Smooth muscle cell (in vitro differentiated cells): ENCODE data around the gene LSP1. TPM values are rescaled to one million over a fixed set of nuclear protein-coding genes. Genes with fewer than 3 reads are reported as not detected.

Experiments used
- DNase-seq: peaks from one replicate; lab custom pipeline; 2025; ENCODE audit not compliant: unreplicated experiment; lab: John Stamatoyannopoulos, UW
- H2AFZ ChIP-seq: fragments of 200-600 bp; sonication (generic); 2 replicates; pipeline ENCODE4 v1.6.0; 2016; ENCODE audit warnings: antibody characterized with exemption, low read depth, mild to moderate bottlenecking
- H3F3A ChIP-seq: fragments of 200-600 bp; sonication (generic); 2 replicates; pipeline ENCODE4 v1.6.0; 2017; ENCODE audit warnings: antibody characterized with exemption, low read depth
- H3K27ac ChIP-seq: fragments of 200-600 bp; sonication (generic); 2 replicates; pipeline ENCODE4 v1.5.1; 2016; ENCODE audit warnings: low read depth, mild to moderate bottlenecking
- H3K27me3 ChIP-seq: fragments of 200-600 bp; sonication (generic); 2 replicates; pipeline ENCODE4 v1.6.1; 2016; ENCODE audit warnings: low read depth, mild to moderate bottlenecking
- H3K36me3 ChIP-seq: fragments of 200-600 bp; sonication (generic); 2 replicates; pipeline ENCODE4 v1.5.1; 2016; ENCODE audit warnings: low read depth
- H3K4me1 ChIP-seq: fragments of 200-600 bp; sonication (generic); 2 replicates; pipeline ENCODE4 v1.5.1; 2016; ENCODE audit warnings: low read depth
- H3K4me2 ChIP-seq: fragments of 200-600 bp; sonication (generic); 2 replicates; pipeline ENCODE4 v1.6.0; 2016; ENCODE audit warnings: mild to moderate bottlenecking
- H3K4me3 ChIP-seq: fragments of 200-600 bp; sonication (generic); 2 replicates; pipeline ENCODE4 v1.5.1; 2016; ENCODE audit warnings: mild to moderate bottlenecking
- H3K79me2 ChIP-seq: fragments of 200-600 bp; sonication (generic); 2 replicates; pipeline ENCODE4 v1.6.0; 2016; ENCODE audit warnings: low read depth, mild to moderate bottlenecking
- H3K9ac ChIP-seq: fragments of 200-600 bp; sonication (generic); 2 replicates; pipeline ENCODE4 v1.6.0; 2016; ENCODE audit warnings: low read depth
- H3K9me3 ChIP-seq: fragments of 200-600 bp; sonication (generic); replicated peaks from 2 replicates; pipeline ENCODE4 v1.5.1; 2016; ENCODE audit warnings: low read depth
- H4K20me1 ChIP-seq: fragments of 200-600 bp; sonication (generic); 2 replicates; pipeline ENCODE4 v1.6.0; 2016; ENCODE audit warnings: low read depth
- WGBS: methylation state at CpG from one replicate; pipeline ENCODE4 v1.1.7; 2016; ENCODE audit warnings: low lambda C conversion rate; 5-methylcytosine and 5-hydroxymethylcytosine counted together
- polyA plus RNA-seq: library from polyadenylated mRNA; unstranded; fragments of >200 nt; fragmentation: Nextera tagmentation; extraction: Ambion mirVana; gene quantifications from 2 replicates; pipeline ENCODE4 v1.2.1, GENCODE V29; 2016
- total RNA-seq: library from RNA; depleted of rRNA; stranded (reverse); fragments of >200 nt; gene quantifications from 2 replicates; pipeline ENCODE4 v1.2.3, GENCODE V29; 2014
- TF ChIP-seq, protein P1 (sequence below): fragments of 200-600 bp; sonication (generic); IDR thresholded peaks from 2 replicates; pipeline ENCODE4 v1.5.1; 2017; ENCODE audit warnings: borderline replicate concordance, mild to moderate bottlenecking, antibody characterized with exemption; ENCODE audit not compliant: insufficient read depth, poor library complexity, severe bottlenecking

The LSP1 gene
- total and polyA plus RNA-seq, 2 experiments from 2014 or later = 2.1 to 13.7 TPM

DNA sequence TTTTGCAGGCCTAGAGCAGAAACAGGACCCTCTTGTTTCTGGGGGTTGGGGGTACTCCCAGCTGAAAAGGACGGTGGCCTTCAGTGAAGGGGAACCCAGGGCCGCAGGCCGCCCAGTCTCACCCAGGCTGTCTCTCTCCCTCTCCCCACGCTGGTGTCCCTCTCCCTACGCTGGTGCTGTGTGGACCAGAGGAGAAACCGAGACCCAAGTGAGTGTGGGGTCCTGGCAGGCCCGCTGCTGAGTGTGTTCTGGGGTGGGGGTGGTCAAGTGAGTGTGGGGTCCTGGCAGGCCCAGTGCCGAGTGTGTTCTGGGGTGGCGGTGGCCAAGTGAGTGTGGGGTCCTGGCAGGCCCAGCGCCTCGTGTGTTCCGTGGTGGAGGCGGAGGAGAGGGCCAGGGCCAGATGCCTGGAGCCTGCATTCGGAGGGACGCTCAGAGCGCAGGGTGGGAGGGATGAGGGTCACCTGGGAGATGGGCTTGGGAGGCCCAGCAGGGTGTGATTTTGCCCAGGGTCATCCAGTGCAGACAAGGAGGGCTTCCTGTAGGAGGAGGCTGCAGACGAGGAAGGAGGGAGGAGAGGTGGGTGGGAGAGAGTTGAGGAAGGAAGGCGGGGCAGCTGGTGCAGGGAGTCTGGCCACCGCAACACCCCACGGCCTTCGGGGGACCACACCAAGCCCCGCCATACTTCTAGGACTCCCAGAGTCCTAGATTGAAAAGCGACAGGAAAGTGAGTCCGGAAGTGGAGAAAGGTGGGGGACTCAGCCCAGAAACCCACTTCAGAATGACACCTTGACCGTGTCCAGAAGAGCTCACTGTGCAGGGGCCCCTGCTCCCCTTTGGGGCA lies 77.0 kb downstream of the LSP1 start:
- H3K27me3 ChIP-seq = no peaks in the 10 kb centered on the region

DNA sequence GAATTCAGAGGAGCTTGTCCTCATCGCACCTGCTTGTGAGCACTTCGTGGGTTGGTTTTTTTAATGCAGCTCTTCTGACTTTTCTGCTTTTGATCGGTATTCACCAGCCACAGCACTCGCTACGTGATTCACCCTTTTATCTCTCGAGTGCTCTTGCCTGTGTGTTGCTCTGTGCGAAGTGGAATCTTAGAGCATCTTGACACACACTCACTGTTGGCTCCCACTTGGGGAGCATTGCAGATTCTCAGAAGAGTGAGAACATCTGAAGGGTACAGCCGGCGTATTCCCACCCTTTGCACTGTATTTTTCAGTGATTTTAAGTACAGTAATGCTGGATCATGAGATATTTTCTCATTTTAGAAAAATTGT lies 77.6 kb downstream of the LSP1 start:
- Histone ChIP-seq H3K27me3 (no peaks in the 10 kb centered on the region), H3K4me2 (no peak overlapping the region), H3K79me2 (no peaks in the 10 kb centered on the region), H3K27ac (no peak overlapping the region), H3K9me3 (no peaks in the 10 kb centered on the region), H3K4me3 (no peak overlapping the region), H4K20me1 (no peaks in the 10 kb centered on the region), H3K36me3 (no peaks in the 10 kb centered on the region), H3K9ac (no peak overlapping the region), H3K4me1 (peaks cover 7% of the 10 kb centered on the region), H3F3A (no peaks in the 10 kb centered on the region), H2AFZ (no peak overlapping the region)
- DNase-seq = no peak
- WGBS = 55% methylated on average over 9 of the region's 9 CpGs
- TF ChIP-seq, protein P1, sequence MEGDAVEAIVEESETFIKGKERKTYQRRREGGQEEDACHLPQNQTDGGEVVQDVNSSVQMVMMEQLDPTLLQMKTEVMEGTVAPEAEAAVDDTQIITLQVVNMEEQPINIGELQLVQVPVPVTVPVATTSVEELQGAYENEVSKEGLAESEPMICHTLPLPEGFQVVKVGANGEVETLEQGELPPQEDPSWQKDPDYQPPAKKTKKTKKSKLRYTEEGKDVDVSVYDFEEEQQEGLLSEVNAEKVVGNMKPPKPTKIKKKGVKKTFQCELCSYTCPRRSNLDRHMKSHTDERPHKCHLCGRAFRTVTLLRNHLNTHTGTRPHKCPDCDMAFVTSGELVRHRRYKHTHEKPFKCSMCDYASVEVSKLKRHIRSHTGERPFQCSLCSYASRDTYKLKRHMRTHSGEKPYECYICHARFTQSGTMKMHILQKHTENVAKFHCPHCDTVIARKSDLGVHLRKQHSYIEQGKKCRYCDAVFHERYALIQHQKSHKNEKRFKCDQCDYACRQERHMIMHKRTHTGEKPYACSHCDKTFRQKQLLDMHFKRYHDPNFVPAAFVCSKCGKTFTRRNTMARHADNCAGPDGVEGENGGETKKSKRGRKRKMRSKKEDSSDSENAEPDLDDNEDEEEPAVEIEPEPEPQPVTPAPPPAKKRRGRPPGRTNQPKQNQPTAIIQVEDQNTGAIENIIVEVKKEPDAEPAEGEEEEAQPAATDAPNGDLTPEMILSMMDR = no peak

More for the DNA sequence above, 77.0 kb downstream of the LSP1 start:
- H2AFZ ChIP-seq = no peak overlapping the region
- H3K79me2 ChIP-seq = no peaks in the 10 kb centered on the region
- no peak overlapping the region for H3K27ac ChIP-seq
- no peaks in the 10 kb centered on the region for H4K20me1 ChIP-seq
- H3K9me3 ChIP-seq = no peaks in the 10 kb centered on the region
- no peaks in the 10 kb centered on the region for H3F3A ChIP-seq
- H3K4me1 ChIP-seq = peaks cover 7% of the 10 kb centered on the region
- no peaks in the 10 kb centered on the region for H3K36me3 ChIP-seq
- H3K4me3 ChIP-seq = no peak overlapping the region
- TF ChIP-seq, protein P1 = no peak
- no peak for DNase-seq
- no peak overlapping the region for H3K9ac ChIP-seq
- H3K4me2 ChIP-seq = no peak overlapping the region
- WGBS = 94% methylated on average over 19 of the region's 25 CpGs

DNA sequence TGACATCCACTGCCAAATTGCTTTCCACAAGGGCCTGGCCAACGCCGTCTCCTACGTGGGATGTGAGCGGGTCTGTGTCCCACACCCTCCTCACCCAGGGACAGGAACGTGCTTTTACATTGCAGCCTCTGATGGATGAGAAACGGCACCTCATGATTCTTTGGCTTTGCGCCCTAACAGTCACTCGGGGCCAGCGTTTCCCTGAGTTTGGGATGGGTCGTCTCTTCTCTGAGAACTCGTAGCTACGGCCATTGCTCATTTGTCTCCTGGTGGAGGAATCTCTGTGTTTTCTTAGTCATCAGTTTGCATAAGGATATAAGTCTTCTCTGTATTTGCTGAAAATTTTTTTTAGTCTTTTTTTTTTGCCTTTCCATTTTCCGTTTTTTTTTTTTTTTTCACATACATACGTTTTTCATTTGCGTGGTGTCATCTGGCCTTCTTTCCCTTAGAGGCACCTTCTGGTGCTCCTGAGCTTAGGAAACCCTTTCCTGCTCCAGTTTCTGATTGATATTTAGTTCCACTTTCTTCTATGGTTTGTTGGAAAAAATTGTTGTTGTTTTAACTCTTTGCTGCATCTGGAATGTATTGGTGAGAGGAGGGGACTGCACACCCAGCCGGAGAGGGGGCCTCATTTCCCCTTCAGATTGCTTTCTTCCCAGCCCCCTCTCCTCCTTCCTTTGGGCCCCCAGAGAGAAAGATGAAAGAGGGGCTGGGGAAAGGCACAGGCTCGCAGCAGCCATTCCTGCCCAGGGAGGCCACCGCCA lies 78.6 kb downstream of the LSP1 start:
- Histone ChIP-seq H3K9me3 (no peaks in the 10 kb centered on the region), H3F3A (no peaks in the 10 kb centered on the region), H3K27me3 (no peaks in the 10 kb centered on the region), H3K27ac (no peak overlapping the region), H2AFZ (no peak overlapping the region), H4K20me1 (no peaks in the 10 kb centered on the region), H3K4me2 (no peak overlapping the region), H3K4me1 (peaks cover 7% of the 10 kb centered on the region), H3K4me3 (no peak overlapping the region), H3K36me3 (no peaks in the 10 kb centered on the region), H3K9ac (no peak overlapping the region), H3K79me2 (no peaks in the 10 kb centered on the region)
- 81% methylated on average over 18 of the region's 18 CpGs for WGBS
- DNase-seq = no peak
- TF ChIP-seq, protein P1 = no peak
